GM13976 (cell line): ENCODE measurements around the gene LYZL6.
A peak's percentile ranks its signal among the peaks of the same experiment; 100 is the strongest.

Experiments
- DNase-seq: peaks from one replicate; pipeline ENCODE4 v3.0.0; 2012; ENCODE audit warnings: low spot score
- in situ Hi-C: fragments of 300-500 bp; cut with MboI; formaldehyde crosslinking; loops from one replicate; pipeline ENCODE4 v1.12.0; 2022; ENCODE audit warnings: low sequenced_read_pairs, mixed read lengths, inconsistent platforms; ENCODE audit not compliant: unreplicated experiment
- TF ChIP-seq, protein P1 (sequence below): IDR thresholded peaks from 2 replicates; pipeline ENCODE4 v1.5.1; 2012; ENCODE audit warnings: borderline replicate concordance, mild to moderate bottlenecking; ENCODE audit not compliant: insufficient read depth; ENCODE audit errors: extremely low read depth, missing control alignments, control extremely low read depth

LYZL6 gene

DNA sequence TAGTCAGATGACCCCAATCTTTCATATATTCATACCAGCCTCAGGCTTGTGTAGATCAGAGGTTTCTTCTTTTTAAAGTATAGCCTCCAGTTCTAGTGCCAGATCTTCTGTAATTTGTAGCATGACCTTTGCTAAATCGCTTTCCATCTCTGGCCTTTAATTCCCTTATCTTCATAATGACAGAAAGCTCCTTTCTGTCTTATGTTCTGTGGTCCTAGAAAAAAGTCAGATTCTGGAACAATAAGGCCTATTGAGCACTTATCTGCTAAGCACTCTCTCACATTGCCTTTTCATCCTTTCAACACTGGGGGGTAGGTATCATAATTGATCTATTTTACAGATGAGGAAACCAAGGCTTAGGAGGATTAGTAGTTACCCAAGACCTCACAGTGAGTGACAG is 28.6 kb upstream of the LYZL6 start:
- no peak for DNase-seq
- TF ChIP-seq, protein P1, sequence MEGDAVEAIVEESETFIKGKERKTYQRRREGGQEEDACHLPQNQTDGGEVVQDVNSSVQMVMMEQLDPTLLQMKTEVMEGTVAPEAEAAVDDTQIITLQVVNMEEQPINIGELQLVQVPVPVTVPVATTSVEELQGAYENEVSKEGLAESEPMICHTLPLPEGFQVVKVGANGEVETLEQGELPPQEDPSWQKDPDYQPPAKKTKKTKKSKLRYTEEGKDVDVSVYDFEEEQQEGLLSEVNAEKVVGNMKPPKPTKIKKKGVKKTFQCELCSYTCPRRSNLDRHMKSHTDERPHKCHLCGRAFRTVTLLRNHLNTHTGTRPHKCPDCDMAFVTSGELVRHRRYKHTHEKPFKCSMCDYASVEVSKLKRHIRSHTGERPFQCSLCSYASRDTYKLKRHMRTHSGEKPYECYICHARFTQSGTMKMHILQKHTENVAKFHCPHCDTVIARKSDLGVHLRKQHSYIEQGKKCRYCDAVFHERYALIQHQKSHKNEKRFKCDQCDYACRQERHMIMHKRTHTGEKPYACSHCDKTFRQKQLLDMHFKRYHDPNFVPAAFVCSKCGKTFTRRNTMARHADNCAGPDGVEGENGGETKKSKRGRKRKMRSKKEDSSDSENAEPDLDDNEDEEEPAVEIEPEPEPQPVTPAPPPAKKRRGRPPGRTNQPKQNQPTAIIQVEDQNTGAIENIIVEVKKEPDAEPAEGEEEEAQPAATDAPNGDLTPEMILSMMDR = no peak
- in situ Hi-C loops = loop anchor here (10.0 to 25.0 kb wide), 3 partner anchors 103 to 515 kb away; partner anchors contain the start of gene ZNHIT3

DNA sequence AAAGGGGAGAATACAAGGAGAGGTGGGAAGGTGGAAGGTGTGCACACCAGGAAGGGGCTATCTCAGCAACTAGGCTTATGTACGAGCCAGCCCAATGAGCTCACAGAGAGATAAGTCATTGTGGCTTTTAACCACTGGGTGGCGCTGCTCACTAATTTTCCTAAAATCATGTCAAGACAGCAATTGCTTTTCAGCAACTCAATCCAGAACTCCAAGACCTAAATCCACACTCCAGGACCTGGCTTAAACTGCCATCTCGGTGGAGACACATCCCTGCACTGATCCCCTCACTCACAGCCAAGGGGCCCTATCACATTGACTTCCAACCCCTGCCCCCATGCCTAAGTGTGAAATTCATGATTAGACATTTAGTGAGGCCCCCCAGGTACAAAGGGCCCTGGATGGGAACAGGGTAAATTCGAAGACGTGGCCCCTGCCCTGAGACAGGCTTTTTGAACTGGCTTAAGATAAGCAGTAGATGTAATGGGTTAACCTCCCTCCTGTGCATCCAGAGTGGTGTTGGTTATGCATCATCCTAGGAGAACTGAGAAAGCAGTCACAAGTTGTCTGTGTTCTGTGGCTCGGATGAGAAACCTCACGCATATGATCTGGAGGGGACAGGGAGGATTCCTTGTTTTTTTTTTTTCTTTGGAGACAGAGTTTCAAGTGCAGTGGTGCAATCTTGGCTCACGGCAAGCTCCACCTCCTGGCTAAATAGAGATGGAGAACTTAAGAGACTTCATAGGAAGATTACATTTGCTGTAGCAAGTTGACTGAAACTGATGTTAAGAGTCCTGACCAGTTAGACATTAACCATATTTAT is 26.3 kb upstream of the LYZL6 start:
- in situ Hi-C loops = loop anchor here (10.0 to 25.0 kb wide), 3 partner anchors 105 to 518 kb away; partner anchors contain the start of gene ZNHIT3
- TF ChIP-seq, protein P1 = peak; percentile 87
- DNase-seq = peak; percentile 73

DNA sequence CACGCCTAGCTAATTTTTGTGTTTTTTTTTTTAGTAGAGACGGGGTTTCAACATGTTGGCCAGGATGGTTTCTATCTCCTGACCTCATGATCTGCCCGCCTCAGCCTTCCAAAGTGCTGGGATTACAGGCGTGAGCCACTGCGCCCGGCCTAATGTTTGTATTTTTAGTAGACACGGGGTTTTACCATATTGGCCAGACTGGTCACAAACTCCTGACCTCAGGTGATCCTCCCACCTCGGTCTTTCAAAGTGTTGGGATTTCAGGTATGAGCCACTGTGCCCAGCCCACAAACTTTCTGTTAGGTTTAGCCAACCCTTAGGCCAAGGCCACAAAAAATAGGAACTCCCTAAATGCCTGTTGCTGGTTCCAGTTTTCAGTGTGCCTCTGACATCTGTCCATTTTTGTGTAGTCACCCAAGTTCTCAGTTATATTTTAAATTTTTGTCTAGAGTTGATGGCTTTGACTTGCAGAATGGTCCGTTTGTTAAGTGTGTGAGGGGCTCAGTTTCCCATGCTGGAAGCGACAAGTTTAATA is 25.1 kb upstream of the LYZL6 start:
- in situ Hi-C loops = loop anchor here (25.0 kb wide), 1 partner anchor 519 kb away; the partner anchor contains the start of gene ZNHIT3
- TF ChIP-seq, protein P1 = no peak
- no peak for DNase-seq

DNA sequence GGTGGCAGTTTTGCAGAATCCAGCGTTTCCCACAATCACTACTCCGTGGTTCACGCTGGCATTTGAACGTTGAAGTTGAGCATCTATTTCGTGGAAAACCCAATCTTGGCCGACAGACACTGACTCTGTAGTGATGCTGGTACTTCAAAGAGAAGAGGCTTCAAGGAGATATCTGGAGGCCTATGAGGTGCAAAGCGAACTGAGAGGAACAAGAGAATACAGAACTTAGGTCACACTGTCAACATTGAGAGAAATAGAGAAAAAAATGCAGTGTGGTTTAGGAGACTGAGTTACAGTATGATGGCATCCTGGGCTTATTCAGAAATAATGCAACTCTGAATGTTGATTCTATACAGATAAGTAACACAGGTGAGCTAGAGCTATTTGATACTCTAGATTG is 21.8 kb upstream of the LYZL6 start:
- DNase-seq = no peak
- TF ChIP-seq, protein P1 = no peak
- in situ Hi-C loops = loop anchor here (25.0 kb wide), 1 partner anchor 522 kb away; the partner anchor contains the start of gene ZNHIT3

DNA sequence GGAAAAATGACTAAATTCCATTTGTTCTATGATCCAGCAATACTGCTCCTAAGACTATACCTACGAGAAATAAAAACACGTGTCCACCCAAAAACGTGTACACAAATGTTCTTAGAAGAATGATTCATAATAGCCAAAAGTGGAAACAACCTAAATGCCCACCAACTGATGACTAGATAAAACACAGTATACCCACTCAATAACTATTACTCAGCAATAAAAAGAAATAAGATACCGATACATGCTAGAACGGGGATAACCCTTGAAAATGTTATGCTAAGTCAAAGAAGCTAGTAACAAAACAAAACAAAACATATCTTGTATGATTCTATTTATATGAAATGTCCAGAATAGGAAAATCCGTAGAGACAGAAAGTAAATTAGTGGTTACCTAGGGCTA is 20.1 kb upstream of the LYZL6 start:
- no peak for DNase-seq
- TF ChIP-seq, protein P1 = no peak
- in situ Hi-C loops = loop anchor here (25.0 kb wide), 1 partner anchor 524 kb away; the partner anchor contains the start of gene ZNHIT3

DNA sequence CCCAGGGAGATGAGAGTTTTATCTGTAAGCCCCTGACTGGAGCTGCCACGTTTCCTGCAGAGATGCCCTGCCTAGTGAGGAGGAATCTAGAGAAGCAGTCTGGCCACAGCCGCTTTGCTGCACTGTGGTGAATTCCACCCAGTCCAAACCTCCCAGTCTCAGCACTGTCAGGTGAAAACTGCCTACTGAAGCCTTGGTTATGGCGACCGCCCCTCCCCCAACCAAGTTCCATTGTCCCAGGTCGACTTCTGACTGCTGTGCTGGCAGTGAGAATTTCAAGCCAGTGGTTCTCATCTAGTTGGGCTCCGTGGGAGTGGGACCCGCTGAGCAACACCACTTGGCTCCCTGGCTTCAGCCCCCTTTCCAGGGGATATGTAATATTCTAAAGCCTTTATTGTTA is 10.2 kb upstream of the LYZL6 start:
- DNase-seq = no peak
- TF ChIP-seq, protein P1 = no peak
- in situ Hi-C loops = loop anchor here (25.0 kb wide), 1 partner anchor 534 kb away; the partner anchor contains the start of gene ZNHIT3
